Activated T-cell treated with anti-CD3 and anti-CD28 coated beads for 4 hours (primary cell): ENCODE measurements around the gene TRIP13.

Experiments
- DNase-seq: peaks from one replicate; pipeline ENCODE4 v3.0.0-alpha.2; 2020

The TRIP13 gene

DNA sequence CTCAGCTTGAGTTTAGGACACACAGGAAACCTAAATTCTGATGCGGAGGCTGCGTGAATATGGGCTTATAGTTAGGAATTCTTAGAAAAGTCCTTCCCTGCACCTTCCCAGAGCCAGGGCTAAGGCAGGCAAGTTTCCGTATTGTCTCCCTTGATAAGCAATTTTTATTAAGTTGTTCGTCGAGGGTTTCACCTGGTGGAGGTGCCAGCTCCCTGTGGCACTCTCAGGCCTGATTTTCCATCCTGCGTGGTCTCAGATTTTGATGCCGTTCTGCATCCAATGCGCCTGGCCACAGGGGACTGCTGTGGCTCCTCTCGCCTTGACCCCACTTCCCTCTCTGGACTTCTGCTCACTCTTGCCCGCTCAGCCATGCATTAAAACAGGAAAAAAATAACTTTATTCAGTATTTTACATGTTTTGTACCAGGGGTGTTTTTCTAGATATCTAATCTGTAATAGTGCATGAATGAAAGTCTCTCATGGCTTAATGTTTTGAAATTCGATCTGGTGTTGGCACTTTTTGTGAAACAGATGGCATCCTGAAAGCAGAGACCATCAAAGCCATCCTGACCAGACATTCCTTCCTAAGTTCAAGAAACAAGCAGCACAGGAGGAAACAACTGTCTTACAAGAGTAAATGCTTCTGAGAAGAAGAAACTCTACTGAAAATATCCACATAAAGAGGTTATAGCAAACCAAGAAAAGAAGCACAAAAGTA lies 50.7 kb downstream of the TRIP13 start:
- DNase-seq: no peak

DNA sequence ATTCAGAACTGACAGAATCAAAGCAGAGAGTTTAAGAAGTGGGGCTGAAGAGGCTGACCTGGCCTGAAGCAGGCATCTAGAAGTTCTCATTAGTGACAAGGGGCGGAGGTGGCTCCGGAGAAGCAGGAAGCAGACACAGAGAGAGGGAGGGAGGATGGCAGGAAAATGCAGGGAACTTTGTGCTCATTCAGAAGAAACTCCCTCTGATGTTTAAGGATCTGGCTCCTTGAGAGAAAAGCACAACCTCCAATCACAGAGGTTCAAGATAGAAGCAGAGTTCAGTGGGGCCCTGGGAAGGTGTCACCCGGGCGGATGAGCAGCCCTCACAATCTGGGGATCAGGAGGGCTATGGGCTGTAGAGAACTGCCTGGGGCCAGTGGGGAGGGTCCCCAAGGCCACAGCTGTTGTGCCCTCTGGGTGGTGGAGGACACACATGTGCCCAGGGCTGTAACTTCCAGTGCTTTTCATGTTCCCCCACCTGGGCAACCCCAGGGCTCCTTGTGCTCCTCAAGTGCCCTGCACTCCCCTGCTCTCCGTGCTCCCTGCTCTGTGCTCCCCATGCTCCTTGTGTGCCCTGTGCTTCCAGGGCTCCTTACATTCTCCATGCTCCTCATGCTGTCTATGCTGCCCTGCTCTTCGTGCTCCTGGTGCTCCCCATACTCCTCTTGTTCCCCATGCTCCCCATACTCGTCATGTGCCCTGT lies 51.4 kb downstream of the TRIP13 start:
- no peak for DNase-seq

DNA sequence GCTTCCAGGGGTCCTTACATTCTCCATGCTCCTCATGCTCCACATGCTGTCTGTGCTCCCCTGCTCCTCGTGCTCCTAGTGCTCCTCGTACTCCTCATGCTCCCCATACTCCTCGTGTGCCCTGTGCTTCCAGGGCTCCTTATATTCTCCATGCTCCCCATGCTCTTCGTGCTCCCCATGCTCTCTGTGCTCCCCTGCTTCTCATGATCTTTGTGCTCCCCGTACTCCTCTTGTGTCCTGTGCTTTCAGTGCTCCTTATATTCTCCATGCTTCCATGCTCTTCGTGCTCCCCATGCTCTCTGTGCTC lies 51.9 kb downstream of the TRIP13 start:
- no peak for DNase-seq

DNA sequence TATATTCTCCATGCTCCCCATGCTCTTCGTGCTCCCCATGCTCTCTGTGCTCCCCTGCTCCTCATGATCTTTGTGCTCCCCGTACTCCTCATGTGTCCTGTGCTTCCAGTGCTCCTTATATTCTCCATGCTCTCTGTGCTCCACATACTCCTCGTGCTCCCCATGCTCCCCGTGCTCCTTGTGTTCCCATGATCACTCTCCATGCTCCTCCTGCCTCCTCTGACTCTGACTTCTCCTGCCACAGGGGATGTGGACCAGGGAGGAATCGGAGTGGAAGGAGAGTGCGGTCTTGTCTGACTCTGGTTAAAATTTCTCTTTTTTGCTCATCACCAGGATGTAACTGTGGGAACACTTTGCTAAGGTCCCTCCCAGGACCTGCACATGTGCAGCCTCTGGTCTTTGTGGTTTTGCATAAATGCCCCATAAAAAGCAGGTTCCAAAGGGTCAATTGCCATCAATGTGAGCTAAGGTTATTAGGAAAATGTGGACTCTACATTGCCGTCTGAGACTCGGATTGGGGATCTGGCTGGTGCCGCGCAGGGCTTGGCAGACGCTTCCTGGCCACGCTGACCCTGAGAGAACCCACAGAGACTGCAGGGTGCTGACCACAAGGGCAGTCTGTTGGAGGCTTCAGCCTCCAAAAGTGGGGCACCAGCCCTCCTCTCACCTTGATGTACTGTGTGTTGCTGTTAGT lies 52.5 kb downstream of the TRIP13 start:
- no peak for DNase-seq

DNA sequence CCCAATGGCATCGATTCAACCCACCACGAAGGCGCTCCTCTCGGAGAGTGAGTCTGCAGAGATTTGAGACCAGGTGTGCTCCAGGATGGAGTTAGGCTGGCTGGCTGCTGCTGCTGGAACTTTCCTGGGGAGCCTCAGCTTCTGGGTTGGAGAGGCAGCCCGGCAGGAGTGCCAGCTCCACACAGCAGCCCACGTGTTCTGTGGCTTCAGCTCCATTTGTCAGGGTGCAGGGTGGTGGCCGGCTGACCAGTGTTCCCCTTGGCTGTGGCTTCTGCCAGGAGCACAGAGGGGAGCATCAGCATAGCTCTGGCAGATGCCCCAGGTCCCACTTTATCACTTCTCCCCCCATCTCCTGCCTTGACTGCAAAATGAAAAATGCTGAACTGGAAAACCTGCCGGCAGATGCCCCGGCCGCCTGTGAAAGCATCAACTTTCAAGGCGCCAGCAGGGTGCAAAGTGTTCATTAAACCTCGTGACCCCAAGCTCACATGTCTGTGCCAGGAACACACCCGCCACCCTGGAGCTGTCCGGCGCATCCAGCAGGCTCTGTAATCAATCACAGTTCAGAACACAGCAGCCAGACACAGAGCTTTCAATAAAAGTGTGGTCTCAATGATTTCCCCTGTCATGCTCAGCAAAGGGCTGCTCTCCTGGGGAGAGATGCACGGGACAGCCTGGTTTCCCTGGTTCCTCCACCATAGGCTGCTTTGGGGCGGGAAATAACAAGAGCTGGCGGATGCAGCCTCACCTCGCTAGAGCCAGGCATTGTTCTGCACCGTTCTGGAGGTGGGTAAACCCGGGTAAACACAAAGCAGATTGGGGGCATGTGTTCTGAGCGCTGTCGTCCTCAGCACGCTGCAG lies 53.2 kb downstream of the TRIP13 start:
- DNase-seq: no peak

DNA sequence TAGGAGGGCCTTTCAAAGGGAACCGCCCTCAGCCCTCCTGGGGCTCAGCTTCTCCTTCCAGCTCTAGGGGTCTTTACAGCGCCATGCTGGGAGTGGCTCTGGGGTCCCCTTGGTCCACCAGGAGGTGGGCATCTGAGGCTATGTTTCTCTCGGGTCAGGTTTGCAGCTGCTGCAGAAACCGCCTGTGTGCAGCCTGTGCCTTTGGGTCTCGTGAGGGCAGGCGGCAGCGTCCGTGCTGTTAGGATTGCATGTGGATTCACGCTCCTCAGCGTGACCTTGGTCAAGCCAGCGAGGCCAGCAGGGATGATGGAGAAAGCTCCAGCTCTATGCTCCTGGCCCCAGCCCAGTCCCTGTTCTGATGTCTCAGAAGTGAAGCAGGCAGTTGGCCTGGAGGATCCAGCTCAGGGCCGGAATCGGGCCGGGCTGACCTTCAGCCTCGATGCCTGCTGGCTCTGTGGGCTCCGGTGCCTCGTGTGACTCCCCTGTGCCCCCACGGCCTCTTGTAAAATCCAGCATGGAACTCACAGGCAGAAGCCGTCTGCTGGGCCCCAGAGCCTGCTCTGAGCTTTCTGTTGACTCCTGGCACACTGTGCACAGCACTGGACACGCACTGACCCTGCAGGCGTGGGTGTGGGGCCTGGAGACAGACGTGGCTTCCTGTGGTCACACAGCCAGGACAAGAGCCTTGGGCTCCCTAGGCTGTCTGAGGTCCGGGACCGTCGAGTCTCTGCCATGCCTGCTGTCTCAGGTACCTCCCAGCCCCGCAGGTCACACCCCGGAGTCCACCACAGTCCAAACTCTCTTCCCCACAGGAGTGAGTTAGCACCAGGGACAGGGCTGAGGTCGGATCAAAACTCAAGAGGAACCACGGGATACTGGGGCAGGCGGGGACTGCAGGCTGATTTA lies 54.3 kb downstream of the TRIP13 start:
- no peak for DNase-seq

DNA sequence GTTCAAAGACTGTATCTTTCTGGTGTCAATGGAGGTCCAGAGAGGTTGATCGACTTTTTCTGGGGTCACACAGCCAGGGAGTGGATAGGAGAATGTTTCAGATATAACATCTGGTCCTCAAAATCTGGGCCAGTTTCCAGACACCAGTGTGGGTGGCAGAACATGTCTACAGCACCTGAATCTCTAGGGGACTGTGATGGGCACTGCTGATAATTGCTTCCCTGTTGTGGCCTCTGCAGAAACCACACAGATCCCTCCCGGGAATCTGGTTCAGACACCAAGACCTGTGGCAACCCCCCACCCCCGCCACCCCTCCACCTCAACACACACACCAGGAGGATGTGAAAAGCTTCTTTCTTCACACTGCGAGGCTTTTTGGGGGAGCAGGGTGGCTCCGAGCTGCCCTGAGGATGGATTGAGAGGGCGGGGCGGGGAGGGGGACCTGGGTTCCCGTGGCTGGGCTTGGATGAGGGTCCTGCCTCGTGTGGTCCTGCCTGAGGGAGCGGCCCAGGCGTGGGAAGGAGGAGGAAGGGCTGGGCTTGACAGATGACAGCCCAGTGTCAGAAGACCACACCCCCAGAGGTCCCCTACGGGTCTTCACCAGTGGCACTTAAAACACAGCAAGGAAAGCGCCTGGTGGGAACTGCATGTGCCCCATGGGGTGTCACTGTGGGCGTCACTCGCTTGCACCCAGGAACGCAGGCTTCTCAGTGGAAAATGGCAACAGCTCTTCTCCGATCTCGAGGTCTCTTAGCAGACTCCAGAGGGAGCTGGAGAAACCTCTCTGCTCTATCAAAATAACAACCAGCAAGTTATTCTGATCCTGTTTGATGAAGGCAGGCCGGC lies 55.2 kb downstream of the TRIP13 start:
- DNase-seq: no peak

DNA sequence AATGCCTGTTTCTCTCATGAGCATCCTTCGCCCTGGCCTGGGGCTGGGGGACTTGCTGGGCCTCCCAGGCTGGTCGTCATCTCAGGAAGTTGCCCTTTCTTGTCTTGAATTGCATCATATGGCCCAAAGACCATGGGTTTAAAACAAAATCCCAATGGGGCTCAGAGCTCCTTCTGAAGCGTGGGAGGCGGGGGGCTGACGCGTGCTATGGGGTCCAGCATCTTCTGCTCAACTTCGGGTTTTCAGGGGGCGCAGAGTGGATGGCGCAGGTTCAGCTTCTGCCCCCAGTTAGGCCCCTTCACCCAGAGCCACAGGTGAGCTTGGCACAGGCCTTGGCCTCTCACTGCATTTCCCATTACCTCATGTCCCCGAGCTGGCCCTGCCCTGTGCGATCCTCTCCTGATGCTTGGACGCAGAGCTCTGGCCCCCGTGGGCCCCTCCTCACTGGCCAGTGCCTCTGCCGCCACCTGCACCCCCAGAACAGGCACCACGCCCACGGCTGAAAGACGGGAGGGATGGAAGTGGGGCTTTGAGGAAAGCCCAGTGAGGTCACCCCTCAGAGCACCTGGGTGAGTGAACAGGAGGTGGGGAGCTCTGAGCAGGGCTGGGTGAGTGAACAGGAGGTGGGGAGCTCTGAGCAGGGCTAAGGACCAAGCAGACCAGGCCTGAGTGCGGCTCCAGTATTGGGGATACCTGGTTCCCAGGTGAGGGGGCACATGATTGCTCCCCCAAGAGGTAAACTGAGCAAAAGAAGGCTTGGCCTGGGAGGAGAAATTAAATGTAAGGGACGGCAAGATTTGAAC lies 56.0 kb downstream of the TRIP13 start:
- DNase-seq: no peak

DNA sequence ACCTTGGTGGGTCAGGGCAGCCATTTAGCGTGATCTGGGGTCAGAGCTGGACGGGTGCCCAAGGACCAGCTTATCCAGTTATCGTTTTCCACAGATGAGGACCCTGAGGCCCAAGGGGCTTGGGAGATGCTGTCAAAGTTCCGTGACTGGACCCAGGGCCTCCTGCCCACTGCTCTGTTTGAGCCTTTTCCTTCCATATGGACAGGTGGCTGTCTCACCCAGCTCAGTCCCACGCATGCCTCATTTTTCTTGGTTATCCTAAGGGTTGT lies 56.5 kb downstream of the TRIP13 start:
- DNase-seq: no peak

DNA sequence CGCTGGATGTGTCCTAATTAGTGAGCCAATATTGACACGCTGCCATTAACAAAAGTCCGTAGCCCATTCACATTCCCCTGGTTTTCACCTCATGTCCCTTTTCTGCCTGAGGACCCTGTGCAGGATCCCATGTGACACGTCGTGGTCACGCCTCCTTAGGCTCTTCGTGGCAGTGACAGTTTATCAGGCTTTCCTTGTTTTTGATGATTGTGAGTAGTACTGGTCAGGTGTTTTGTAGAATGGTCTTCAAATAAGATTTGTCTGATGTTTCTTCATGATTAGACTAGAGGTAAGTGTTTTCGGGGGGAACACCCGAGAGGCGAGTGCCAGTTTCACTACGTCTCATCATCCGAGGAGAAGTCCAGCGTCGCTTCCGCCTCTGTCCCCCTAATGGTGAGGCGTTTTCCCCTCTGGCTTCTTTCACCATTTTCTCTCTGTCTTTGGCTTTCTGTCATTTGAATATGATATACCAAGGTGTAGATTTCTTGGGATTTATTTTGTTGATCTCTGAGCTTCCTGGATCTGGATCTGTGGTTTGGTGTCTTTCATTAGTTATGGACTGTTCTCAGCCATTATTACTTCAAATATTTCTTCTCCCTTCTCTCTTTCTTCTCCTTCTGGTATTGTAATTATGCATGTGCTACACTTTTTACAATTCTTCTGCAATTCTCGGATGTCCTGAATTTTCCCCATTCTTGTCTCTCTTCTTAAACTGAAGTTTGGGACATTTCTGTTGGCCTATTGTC lies 57.3 kb downstream of the TRIP13 start:
- no peak for DNase-seq

DNA sequence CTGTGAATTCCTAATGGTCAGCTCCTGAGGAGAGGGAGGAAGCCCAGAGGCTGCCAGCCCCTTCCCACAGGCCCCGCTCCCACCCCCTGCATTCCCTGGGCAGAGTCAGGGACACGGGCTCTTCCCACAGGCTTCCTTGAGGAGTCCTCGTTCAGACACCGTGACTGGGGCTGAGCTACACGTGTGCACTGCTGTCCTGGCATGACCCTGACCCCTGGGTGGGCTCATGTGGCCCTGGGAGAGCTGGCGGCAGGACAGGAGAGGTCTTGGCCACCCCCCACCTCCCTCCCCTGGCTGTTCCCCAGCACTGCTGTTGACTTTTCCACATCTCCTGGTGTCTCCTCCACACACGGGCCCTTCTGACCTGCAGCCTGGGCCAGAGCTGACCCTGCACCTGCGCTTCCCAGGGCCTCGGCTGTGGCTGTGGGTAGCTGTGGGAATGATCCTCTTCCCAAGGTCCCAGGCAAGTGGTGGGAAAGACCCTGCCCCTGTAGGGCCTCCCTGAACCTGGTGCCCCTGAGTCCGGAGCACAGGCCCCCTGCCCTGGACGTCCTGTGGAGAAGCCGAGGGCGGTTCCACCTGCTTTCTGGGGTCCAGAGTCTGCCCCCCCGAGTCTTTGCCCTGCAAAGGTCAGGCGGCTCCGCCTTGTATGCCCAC lies 59.4 kb downstream of the TRIP13 start:
- no peak for DNase-seq

DNA sequence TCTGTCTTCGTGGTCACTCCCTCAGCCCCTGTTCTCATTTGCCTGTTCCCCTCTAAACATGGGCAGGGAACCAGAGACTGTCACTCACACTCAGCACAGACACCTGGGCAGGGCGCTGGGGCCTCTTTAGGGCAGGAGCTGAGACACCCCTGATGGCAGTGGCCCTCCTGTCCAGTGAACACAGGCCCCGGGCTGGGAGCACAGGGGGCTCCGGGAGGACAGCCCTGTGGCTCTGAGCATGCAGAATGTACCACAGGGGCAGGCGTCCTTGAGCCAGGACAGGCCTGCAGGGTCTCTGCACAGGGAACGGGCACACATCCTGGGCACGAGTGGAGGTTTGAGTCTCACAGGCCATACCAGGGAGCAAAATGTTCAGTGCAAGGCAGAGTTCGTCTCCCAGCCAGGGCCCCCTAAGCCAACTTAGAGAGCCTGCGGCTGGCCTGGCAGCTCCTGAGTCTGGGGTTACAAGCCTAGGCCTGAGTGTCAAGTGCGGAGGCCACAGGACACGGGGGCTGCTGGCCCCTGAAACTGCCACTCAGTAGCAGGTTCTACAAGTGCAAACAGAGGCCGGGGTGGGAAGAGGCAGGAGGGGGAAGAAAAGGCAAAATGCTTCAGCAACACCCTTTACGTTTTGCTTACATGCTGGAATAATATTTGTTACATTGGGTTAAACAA lies 60.0 kb downstream of the TRIP13 start:
- no peak for DNase-seq

DNA sequence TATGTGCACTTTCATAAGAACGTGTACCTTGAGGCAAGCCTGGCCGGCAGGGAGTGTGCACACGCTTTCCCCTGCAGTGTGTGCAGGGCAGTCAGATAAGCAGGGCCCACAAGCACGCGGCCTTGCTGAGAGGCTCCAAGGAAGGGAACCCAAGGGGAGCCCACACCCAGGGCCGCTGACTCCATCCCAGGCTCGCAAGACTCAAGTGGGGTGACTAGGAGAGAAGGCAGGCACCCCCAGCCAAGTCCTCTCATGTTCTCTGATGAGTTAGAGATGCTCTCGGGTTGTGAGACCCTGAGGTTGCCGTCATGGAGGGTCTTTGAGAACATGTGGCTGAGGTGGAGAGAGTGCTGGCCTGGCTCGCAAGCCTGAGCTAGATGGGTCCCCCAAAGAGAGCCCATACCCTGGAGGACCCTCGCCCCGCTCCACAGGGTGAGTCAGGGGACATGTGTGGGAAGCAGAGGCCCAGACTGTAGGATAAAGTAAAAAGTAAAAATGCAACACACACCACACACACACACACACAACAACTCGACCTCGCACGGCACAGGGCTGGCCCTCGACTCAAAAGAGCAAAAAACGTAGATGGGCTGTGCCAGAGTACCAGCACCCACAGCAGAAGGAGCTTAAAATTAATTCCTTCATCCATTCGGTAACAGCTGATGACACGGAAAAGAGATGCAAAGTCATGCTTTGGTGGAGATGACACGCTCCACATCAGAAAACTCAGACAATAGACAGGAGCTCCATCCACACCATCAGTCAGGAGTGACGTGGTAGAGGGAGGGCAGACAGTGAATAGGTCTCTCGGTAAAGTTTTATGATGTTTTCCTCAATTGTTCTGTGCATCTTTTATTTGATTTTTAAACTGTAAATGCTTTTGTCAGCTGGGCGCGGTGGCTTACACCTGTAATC lies 61.1 kb downstream of the TRIP13 start:
- DNase-seq: no peak

DNA sequence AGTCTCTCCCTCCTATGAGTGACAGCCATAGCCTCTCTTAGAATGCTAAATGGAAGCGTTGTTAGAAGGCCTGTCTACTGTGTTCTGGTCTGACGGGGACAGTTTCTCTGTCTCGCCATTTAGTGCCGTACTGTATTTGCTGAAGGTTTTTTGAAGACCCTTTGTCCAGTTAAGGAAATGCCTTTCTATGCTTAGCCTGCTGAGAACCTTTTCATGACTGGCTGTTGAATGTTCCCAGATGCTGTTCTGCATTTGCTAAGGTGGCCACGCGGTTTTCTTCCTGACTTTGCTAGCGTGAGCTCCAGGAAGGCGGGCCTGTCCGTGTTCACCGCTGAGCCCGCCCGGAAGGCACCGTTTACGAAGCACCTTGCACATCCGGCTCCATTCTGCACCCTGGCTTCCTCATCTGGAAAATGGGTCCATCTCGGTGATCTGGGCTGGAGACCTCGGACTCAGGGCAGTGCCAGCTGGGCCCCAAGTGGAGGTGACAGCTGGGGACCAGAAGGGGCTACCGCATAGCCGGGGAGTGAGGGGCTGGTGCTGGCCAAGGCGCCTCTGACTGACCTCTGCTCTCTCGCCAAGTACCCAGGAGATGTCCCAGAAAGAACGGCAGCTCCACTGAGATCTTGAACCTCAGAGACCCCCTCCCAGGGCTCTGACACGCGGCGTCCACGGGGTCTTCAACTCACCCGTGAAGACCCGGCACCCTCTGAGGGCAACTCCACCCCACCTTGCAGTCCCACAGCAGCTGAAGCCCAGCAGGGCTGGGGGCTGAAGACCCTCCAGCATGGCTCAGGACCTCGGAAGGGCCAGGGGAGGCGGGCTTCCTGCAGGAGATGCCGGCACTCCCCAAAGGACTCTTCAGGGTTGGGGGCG lies 63.4 kb downstream of the TRIP13 start:
- DNase-seq: no peak

DNA sequence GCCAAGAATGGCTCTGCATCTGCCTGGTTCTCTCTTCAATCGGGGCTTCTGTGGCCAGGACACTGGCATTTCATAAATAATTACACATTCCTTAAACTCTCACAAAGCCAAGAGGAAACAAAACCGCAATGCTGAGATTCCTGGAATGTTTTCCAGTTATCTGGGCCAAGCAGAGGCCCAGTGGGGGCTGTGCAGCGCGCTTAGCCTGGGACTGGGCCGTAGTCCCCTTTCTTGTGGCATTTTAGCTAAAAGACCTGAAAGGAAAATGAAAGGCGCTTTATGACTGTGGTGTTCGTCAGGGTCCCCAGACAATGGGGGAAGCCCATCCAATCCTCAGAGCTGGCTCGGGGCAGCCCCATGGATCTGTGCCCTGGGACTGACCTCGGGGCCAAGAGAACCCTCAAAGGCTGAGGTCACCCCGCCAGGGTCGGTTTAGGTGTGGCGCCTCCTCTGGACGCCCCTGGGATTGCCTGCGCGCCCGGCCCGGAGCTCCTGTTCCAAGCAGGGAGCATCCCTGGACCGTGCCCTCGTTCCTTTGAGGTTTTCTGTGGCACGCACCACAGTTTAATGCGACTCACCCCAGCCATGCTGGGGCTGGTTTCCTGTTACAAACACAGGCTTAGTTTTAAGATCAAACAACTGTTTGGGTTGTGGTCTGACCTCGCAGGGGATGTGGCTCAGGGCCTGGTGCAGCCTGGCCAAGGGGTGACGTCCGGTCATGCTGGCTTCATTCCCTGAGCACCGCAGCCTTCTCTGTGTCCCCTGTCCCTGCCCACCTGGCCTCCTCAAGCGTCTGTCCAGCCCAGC lies 64.5 kb downstream of the TRIP13 start:
- no peak for DNase-seq
